ENCODE measurements around the gene FRMD4A. TPM values are rescaled to one million over a fixed set of nuclear protein-coding genes. Genes with fewer than 3 reads are reported as not detected.

Gene FRMD4A
- total RNA-seq, 1 experiment from 2014 or later = 19.6 TPM

DNA sequence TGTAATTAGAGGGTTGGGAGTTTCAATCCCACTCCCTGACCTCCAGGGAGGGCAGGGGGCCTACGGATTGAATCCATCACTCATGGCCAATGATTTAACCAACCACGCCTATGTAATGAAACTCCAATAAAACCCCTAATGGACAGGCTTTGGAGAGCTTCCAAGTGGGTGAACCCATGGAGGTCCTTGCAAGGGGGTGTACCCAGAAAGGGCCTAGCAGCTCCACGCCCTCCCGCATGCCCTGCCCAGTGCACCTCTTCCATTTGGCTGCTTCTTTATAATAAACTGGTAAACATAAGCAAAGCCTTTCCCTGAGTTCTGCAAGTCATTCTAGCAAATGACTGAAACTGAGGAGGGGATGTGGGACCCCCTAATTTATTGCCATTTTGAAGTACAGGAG is 280.1 kb downstream of the FRMD4A start:
- no peak overlapping the region for H3K4me2 ChIP-seq (ENCODE audit: insufficient read depth, insufficient read length, low read length)
- peaks cover 20 to 23% of the 10 kb centered on the region in 2 experiments for H3K9me3 Mint-ChIP-seq
- DNase-seq = no peak
- H3K23me2 ChIP-seq (ENCODE audit: insufficient read length, low read depth, low read length, poor library complexity, severe bottlenecking) = no peaks in the 10 kb centered on the region
- H3K27me3 Mint-ChIP-seq (ENCODE audit: low read depth) = no peaks in the 10 kb centered on the region; the same call in 1 of the 2 replicates
- H3K36me3 Mint-ChIP-seq (ENCODE audit: insufficient read depth in 1 of 3, low read depth in 3 of 3) = peaks cover 4 to 11% (median 11%) of the 10 kb centered on the region in 3 experiments
- no CpG with 5 or more reads among the region's 4 CpGs for WGBS (ENCODE audit: extremely low coverage, insufficient read length, low lambda C conversion rate)
- H3K4me1 Mint-ChIP-seq = peaks cover 0 to 2% of the 10 kb centered on the region in 2 experiments; a peak in 1 of 4 replicates
- no peak overlapping the region for H2BK12ac ChIP-seq (ENCODE audit: insufficient read length, low read depth, low read length)
- no peak overlapping the region for H3T11ph ChIP-seq (ENCODE audit: low read length)
- H3K4ac ChIP-seq (ENCODE audit: low read depth, low read length) = no peak overlapping the region
- TF ChIP-seq, protein P1, sequence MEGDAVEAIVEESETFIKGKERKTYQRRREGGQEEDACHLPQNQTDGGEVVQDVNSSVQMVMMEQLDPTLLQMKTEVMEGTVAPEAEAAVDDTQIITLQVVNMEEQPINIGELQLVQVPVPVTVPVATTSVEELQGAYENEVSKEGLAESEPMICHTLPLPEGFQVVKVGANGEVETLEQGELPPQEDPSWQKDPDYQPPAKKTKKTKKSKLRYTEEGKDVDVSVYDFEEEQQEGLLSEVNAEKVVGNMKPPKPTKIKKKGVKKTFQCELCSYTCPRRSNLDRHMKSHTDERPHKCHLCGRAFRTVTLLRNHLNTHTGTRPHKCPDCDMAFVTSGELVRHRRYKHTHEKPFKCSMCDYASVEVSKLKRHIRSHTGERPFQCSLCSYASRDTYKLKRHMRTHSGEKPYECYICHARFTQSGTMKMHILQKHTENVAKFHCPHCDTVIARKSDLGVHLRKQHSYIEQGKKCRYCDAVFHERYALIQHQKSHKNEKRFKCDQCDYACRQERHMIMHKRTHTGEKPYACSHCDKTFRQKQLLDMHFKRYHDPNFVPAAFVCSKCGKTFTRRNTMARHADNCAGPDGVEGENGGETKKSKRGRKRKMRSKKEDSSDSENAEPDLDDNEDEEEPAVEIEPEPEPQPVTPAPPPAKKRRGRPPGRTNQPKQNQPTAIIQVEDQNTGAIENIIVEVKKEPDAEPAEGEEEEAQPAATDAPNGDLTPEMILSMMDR (conservative IDR thresholded peaks at IDR 0.05) = no peak
- no peaks in the 10 kb centered on the region for H3K4me1 ChIP-seq (ENCODE audit: insufficient read depth, low read length)
- no peak overlapping the region for H3K27ac Mint-ChIP-seq
- H3K4me3 Mint-ChIP-seq = no peak overlapping the region
- no peaks in the 10 kb centered on the region for H3K79me1 ChIP-seq (ENCODE audit: insufficient read depth, low read depth, low read length, poor library complexity, severe bottlenecking)
- no peak overlapping the region for H2BK120ac ChIP-seq (ENCODE audit: low read depth, low read length, poor library complexity, severe bottlenecking)
- no peak overlapping the region for H2AK5ac ChIP-seq (ENCODE audit: insufficient read length, low read length)
- H3K18ac ChIP-seq (ENCODE audit: insufficient read length, low read depth, low read length) = no peak overlapping the region
- H4K5ac ChIP-seq (ENCODE audit: insufficient read length, low read depth, low read length) = no peak overlapping the region
- no peaks in the 10 kb centered on the region for H3K79me2 ChIP-seq (ENCODE audit: insufficient read depth, low read length)
- H2BK5ac ChIP-seq (ENCODE audit: insufficient read length, low read length) = no peak overlapping the region
- no peak overlapping the region for H3K14ac ChIP-seq (ENCODE audit: insufficient read depth, low read length)
- no peak overlapping the region for H3K27ac ChIP-seq (ENCODE audit: insufficient read length, low read depth, low read length)
- no peak overlapping the region for H2AFZ ChIP-seq (ENCODE audit: low read length)
- H3K23ac ChIP-seq (ENCODE audit: insufficient read length, low read depth, low read length) = no peak overlapping the region
- no peak overlapping the region for H3K56ac ChIP-seq (ENCODE audit: insufficient read length, low read depth, low read length)
- H3K27me3 ChIP-seq (ENCODE audit: insufficient read depth, low read length) = no peaks in the 10 kb centered on the region
- no peak overlapping the region for H2BK15ac ChIP-seq (ENCODE audit: low read depth, low read length)
- no peaks in the 10 kb centered on the region for H3K9me3 ChIP-seq (ENCODE audit: control insufficient read depth, low read depth, low read length)
- no peak overlapping the region for H3K9ac ChIP-seq (ENCODE audit: extremely low read depth, insufficient read length, low read length)
- H4K20me1 ChIP-seq (ENCODE audit: control insufficient read depth, insufficient read depth, insufficient read length) = no peaks in the 10 kb centered on the region
- H4K8ac ChIP-seq (replicated peaks; ENCODE audit: insufficient read length, low read depth, low read length) = no peak overlapping the region
- H4K91ac ChIP-seq (ENCODE audit: insufficient read length, low read depth, low read length) = no peak overlapping the region
- H2BK20ac ChIP-seq (ENCODE audit: low read depth, low read length, poor library complexity, severe bottlenecking) = no peak overlapping the region

Data from H9 (cell line).